HG03571 (cell line): Measurements from ENCODE around the gene TMEM178B.

ENCODE experiments used
- ATAC-seq: cut with Tn5 transposase; IDR thresholded peaks from one replicate; pipeline ENCODE4 v1.9.1; 2021; ENCODE audit not compliant: unreplicated experiment

The TMEM178B gene

GRCh38 chr7:141348728-141349127 lies 274.9 kb downstream of the TMEM178B start:
- no peak for ATAC-seq

GRCh38 chr7:141349338-141349737 lies 275.5 kb downstream of the TMEM178B start:
- ATAC-seq, result no peak

GRCh38 chr7:141349804-141350203 lies 275.9 kb downstream of the TMEM178B start:
- ATAC-seq, result no peak

GRCh38 chr7:141351175-141351574 lies 277.3 kb downstream of the TMEM178B start:
- no peak for ATAC-seq

- ATAC-seq, result no peak
Measured at GRCh38 chr7:141352955-141353354, 279.1 kb downstream of the TMEM178B start.

GRCh38 chr7:141354251-141354650 lies 280.4 kb downstream of the TMEM178B start:
- no peak for ATAC-seq

- ATAC-seq, result no peak
Measured at GRCh38 chr7:141355032-141355431, 281.2 kb downstream of the TMEM178B start.

GRCh38 chr7:141356161-141356560 lies 282.3 kb downstream of the TMEM178B start:
- ATAC-seq, result no peak

GRCh38 chr7:141358386-141358785 lies 284.5 kb downstream of the TMEM178B start:
- ATAC-seq, result no peak

GRCh38 chr7:141359262-141359661 lies 285.4 kb downstream of the TMEM178B start:
- ATAC-seq, result no peak

- ATAC-seq, result no peak
Measured at GRCh38 chr7:141359740-141360415, 286.0 kb downstream of the TMEM178B start.

GRCh38 chr7:141360416-141360760 lies 286.5 kb downstream of the TMEM178B start:
- no peak for ATAC-seq

- ATAC-seq, result no peak
Measured at GRCh38 chr7:141360803-141361202, 286.9 kb downstream of the TMEM178B start.

- no peak for ATAC-seq
Measured at GRCh38 chr7:141361479-141361878, 287.6 kb downstream of the TMEM178B start.

- ATAC-seq, result no peak
Measured at GRCh38 chr7:141361960-141362359, 288.1 kb downstream of the TMEM178B start.

GRCh38 chr7:141362580-141363435 lies 288.9 kb downstream of the TMEM178B start:
- ATAC-seq, result no peak

GRCh38 chr7:141363748-141364147 lies 289.9 kb downstream of the TMEM178B start:
- ATAC-seq, result no peak

- no peak for ATAC-seq
Measured at GRCh38 chr7:141366091-141366621, 292.3 kb downstream of the TMEM178B start.

- ATAC-seq, result no peak
Measured at GRCh38 chr7:141369422-141369821, 295.6 kb downstream of the TMEM178B start.

- ATAC-seq, result no peak
Measured at GRCh38 chr7:141370178-141370577, 296.3 kb downstream of the TMEM178B start.

- ATAC-seq, result no peak
Measured at GRCh38 chr7:141370650-141371049, 296.8 kb downstream of the TMEM178B start.

- ATAC-seq, result no peak
Measured at GRCh38 chr7:141374425-141374824, 300.6 kb downstream of the TMEM178B start.
